Neutrophil (primary cell): ENCODE measurements around the gene LRRD1.
"Not testable (repeated sequence)": the region's sequence is repeated elsewhere in the genome, so short reads cannot be mapped to it uniquely, and the experiment has no call there.

Experiments used
- H3K27ac ChIP-seq: fragments of 200-600 bp; sonication (generic); 2 replicates; pipeline ENCODE4 v1.5.1; 2016; ENCODE audit warnings: mild to moderate bottlenecking, moderate library complexity
- H3K27me3 ChIP-seq: fragments of 200-600 bp; sonication (generic); 2 replicates; pipeline ENCODE4 v1.6.0; 2016; ENCODE audit warnings: mild to moderate bottlenecking
- H3K36me3 ChIP-seq: fragments of 200-600 bp; sonication (generic); 2 replicates; pipeline ENCODE4 v1.5.1; 2017
- H3K4me1 ChIP-seq, 2 experiments: fragments of 200-600 bp in 1 of 2; sonication (generic) in 1 of 2; 1 replicate in 1 of 2; 2 replicates in 1 of 2; pipeline versions ENCODE4 v1.5.1 to v1.6.1; 2013 to 2016; ENCODE audit warnings: low read depth in 1 of 2, low read length in 1 of 2, mild to moderate bottlenecking in 1 of 2, moderate library complexity in 1 of 2; ENCODE audit not compliant: control insufficient read depth in 1 of 2, insufficient read depth in 1 of 2
- H3K4me3 ChIP-seq, 2 experiments: fragments of 200-600 bp in 1 of 2; sonication (generic) in 1 of 2; 1 replicate in 1 of 2; 2 replicates in 1 of 2; pipeline ENCODE4 v1.5.1; 2013 to 2016; ENCODE audit warnings: low read depth in 1 of 2, low read length in 1 of 2, mild to moderate bottlenecking in 1 of 2, moderate library complexity in 1 of 2
- H3K9me3 ChIP-seq: fragments of 200-600 bp; sonication (generic); 2 replicates; pipeline ENCODE4 v1.5.1; 2016
- TF ChIP-seq, protein P1 (sequence below): fragments of 200-600 bp; sonication (generic); IDR thresholded peaks from 2 replicates; pipeline ENCODE4 v1.5.1; 2016; ENCODE audit warnings: antibody characterized with exemption

Gene LRRD1

DNA sequence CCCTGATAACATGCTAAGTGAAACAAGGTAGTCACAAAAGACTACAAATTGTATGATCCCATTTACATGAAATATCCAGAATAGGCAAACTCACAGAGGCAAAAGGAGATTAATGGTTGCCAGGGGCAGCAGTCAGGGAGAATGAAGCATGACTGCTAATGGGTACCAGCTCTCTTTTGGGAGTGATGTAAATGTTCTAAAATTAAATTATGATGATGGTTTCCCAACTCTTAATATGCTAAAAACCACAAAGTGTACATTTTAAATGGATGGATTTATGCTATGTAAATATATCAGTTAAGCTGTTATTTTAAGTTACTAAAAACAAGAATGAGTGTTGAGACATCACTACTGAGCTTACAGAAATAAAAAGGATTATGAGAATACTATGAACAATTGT is 57.3 kb downstream of the LRRD1 start:
- no peaks in the 10 kb centered on the region for H3K36me3 ChIP-seq
- H3K27me3 ChIP-seq = no peaks in the 10 kb centered on the region
- TF ChIP-seq, protein P1, sequence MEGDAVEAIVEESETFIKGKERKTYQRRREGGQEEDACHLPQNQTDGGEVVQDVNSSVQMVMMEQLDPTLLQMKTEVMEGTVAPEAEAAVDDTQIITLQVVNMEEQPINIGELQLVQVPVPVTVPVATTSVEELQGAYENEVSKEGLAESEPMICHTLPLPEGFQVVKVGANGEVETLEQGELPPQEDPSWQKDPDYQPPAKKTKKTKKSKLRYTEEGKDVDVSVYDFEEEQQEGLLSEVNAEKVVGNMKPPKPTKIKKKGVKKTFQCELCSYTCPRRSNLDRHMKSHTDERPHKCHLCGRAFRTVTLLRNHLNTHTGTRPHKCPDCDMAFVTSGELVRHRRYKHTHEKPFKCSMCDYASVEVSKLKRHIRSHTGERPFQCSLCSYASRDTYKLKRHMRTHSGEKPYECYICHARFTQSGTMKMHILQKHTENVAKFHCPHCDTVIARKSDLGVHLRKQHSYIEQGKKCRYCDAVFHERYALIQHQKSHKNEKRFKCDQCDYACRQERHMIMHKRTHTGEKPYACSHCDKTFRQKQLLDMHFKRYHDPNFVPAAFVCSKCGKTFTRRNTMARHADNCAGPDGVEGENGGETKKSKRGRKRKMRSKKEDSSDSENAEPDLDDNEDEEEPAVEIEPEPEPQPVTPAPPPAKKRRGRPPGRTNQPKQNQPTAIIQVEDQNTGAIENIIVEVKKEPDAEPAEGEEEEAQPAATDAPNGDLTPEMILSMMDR = no peak
- no peaks in the 10 kb centered on the region for H3K4me1 ChIP-seq
- H3K4me3 ChIP-seq = no peak overlapping the region
- H3K27ac ChIP-seq = no peak overlapping the region
- no peaks in the 10 kb centered on the region for H3K9me3 ChIP-seq

GRCh38 chr7:92119213-92119759 is 59.7 kb downstream of the LRRD1 start:
- TF ChIP-seq, protein P1 = no peak
- no peaks in the 10 kb centered on the region for H3K9me3 ChIP-seq
- no peaks in the 10 kb centered on the region for H3K4me1 ChIP-seq
- no peaks in the 10 kb centered on the region for H3K27me3 ChIP-seq
- no peak overlapping the region for H3K4me3 ChIP-seq
- H3K36me3 ChIP-seq = no peaks in the 10 kb centered on the region
- H3K27ac ChIP-seq = no peak overlapping the region

DNA sequence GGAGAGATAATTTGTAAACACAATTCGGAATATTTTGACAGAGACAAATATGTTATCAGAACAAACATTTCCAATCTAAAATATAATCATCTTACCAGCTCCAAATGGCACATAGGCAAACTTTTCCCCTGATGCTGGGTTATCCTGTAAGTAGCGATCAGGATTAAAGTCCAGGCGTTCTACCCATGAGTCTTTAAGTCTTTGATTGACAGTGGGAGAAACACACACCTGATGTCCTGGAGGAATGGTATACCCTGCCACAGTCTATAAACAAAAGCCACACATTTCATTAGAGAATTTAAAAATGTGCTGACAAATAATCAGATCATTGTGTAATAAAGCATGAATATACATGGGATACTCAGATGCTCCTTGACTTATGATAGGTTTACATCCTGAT is 62.0 kb downstream of the LRRD1 start:
- Histone ChIP-seq H3K4me3 (no peak overlapping the region), H3K36me3 (peaks cover 4% of the 10 kb centered on the region), H3K9me3 (no peaks in the 10 kb centered on the region), H3K27ac (no peak overlapping the region), H3K4me1 (no peaks in the 10 kb centered on the region), H3K27me3 (no peaks in the 10 kb centered on the region)
- TF ChIP-seq, protein P1 = no peak

GRCh38 chr7:92115821-92116220 is 63.1 kb downstream of the LRRD1 start:
- TF ChIP-seq, protein P1 = no peak
- Histone ChIP-seq H3K36me3 (peaks cover 15% of the 10 kb centered on the region), H3K4me1 (no peaks in the 10 kb centered on the region), H3K27ac (no peak overlapping the region), H3K9me3 (no peaks in the 10 kb centered on the region), H3K4me3 (no peak overlapping the region), H3K27me3 (no peaks in the 10 kb centered on the region)

DNA sequence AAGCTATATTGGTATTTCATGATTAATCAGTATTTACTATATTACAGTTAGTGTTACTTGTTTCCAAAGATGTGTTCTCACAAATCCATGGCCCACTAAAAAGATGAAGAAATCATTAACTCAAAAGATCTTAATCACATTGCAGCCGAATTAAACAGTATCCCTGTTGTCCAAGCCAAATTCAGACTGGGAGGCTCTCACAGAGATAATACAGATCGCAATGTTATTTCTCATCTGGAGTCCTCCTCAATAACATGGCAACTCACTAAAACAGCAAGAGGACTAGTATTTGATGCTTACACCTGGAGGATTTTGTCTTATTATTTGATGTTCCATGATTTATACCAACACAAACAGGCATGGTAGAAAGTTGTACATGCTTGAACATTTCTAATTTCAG is 68.1 kb downstream of the LRRD1 start:
- no peak overlapping the region for H3K4me3 ChIP-seq
- H3K36me3 ChIP-seq = peaks cover 52% of the 10 kb centered on the region
- H3K4me1 ChIP-seq = no peaks in the 10 kb centered on the region
- no peaks in the 10 kb centered on the region for H3K27me3 ChIP-seq
- TF ChIP-seq, protein P1 = no peak
- no peak overlapping the region for H3K27ac ChIP-seq
- no peaks in the 10 kb centered on the region for H3K9me3 ChIP-seq

GRCh38 chr7:92108821-92109220 is 70.1 kb downstream of the LRRD1 start:
- Histone ChIP-seq H3K4me3 (no peak overlapping the region), H3K9me3 (no peaks in the 10 kb centered on the region), H3K27ac (no peak overlapping the region), H3K36me3 (peaks cover 70% of the 10 kb centered on the region), H3K27me3 (no peaks in the 10 kb centered on the region), H3K4me1 (no peaks in the 10 kb centered on the region)
- TF ChIP-seq, protein P1 = no peak

GRCh38 chr7:92102862-92103261 is 76.1 kb downstream of the LRRD1 start:
- peaks cover 82% of the 10 kb centered on the region for H3K36me3 ChIP-seq
- not testable (repeated sequence) for H3K27ac ChIP-seq, H3K4me1 ChIP-seq, H3K9me3 ChIP-seq, H3K27me3 ChIP-seq, H3K4me3 ChIP-seq
